GM13977 (cell line): ENCODE data around the gene PGBD5.

ENCODE experiments used
- DNase-seq: peaks from one replicate; pipeline ENCODE4 v3.0.0; 2012; ENCODE audit warnings: low spot score
- in situ Hi-C: fragments of 300-500 bp; cut with MboI; formaldehyde crosslinking; loops from one replicate; pipeline ENCODE4 v1.12.0; 2022; ENCODE audit warnings: low sequenced_read_pairs, low pct_unique_long_range_greater_than_20kb, mixed read lengths, inconsistent platforms; ENCODE audit not compliant: unreplicated experiment
- TF ChIP-seq, protein P1 (sequence below): IDR thresholded peaks from 2 replicates; pipeline ENCODE4 v1.5.1; 2012; ENCODE audit warnings: mild to moderate bottlenecking, control low read depth; ENCODE audit not compliant: insufficient read depth; ENCODE audit errors: extremely low read depth, missing control alignments

PGBD5 gene

DNA sequence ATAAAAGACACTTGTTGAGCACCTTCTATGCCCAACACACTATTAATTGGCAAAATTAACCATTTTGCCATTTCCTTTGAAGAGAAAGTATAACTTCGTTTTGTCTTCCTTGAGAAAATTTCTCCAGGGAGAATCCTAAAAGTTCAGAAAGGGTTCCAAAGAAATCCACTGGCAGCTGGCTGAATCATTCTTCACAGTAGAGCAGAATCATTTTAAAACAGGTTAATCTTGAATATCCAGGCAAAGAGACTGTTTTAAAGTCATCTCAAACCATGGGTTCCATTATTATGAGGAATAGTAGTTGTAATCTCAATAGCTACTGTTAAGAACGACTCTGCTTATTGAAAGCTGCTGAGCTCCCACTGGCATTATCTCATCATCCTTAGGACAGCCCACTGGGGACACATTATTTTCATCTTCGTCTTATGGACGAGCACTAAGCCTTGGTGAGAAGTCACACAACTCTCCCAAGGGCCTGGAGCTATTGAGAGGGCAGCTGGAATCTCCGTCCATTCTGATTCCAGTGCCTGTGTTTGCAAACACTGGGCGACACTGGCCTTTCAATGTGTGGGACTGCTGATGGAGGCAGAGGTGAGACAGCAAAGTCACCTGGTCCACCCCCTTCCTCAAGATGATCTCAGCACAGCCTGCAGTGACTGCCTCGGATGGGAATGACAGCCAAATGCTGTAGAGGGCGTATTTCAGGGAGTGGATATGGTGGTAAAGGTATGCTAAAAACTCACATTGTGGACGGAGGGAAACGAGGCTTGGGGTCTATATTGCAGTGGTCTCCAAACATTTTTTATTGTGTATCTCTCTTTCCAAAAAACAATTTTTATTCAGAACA is 15.3 kb upstream of the PGBD5 start:
- in situ Hi-C loops: no loop called here
- TF ChIP-seq, protein P1, sequence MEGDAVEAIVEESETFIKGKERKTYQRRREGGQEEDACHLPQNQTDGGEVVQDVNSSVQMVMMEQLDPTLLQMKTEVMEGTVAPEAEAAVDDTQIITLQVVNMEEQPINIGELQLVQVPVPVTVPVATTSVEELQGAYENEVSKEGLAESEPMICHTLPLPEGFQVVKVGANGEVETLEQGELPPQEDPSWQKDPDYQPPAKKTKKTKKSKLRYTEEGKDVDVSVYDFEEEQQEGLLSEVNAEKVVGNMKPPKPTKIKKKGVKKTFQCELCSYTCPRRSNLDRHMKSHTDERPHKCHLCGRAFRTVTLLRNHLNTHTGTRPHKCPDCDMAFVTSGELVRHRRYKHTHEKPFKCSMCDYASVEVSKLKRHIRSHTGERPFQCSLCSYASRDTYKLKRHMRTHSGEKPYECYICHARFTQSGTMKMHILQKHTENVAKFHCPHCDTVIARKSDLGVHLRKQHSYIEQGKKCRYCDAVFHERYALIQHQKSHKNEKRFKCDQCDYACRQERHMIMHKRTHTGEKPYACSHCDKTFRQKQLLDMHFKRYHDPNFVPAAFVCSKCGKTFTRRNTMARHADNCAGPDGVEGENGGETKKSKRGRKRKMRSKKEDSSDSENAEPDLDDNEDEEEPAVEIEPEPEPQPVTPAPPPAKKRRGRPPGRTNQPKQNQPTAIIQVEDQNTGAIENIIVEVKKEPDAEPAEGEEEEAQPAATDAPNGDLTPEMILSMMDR: no peak

DNA sequence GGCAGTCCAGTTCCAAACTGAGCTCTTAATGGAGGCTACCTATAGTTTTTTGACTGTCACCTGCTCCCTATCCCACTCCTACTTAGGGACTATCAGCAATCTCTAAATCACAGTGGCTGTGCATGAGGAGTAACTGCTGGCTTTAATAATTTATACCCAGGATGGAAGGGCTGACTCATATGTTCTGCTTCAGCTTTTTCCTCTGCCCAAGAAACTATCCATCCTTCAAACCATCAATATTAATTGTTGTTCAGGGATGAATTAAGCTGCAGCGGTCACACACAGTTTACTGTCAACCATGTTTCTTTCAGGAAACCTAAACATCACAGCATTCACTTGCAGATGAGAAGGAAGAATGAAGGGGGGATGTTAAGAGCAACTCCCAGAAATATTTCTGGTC is 9.0 kb upstream of the PGBD5 start:
- no peak for DNase-seq
- in situ Hi-C loops: no loop called here
- TF ChIP-seq, protein P1: no peak

More for the DNA sequence above, 15.3 kb upstream of the PGBD5 start:
- no peak for DNase-seq

DNA sequence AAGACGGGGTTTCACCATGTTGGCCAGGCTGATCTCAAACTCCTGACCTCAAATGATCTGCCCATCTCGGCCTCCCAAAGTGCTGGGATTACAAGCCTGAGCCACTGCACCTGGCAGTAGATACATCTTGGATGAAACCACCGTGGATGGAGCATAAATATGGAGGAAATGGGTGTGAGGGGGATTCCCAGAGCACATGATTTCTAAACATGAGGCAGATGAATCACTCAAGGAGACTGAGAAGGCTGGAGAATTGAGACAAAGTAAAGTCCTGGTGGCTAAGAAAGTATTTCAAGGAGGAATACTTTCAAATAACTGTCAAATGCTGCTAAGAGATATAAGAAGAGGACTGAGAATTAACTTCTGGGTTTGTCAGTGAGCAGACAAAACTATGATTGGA is 5.4 kb upstream of the PGBD5 start:
- DNase-seq: no peak
- TF ChIP-seq, protein P1: no peak
- in situ Hi-C loops: no loop called here

DNA sequence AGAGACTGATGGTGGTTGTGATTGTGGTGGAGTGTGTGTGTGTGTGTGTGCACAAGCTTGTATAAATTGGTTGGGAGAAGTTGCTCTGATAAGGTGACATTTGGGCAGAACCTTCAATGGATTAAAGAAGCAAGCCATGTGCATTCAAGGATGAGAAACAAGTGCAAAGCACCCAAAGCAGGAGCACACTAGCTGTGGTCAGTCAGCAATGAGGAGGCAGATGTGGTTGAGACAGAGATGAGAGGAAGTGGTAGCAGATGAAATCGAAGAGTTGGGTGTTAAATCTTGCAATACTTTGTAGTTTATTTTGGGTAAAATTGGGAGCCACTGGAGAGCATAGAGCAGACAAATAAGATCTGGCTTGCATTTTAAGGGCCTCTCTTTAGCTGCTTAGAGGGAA is 4.4 kb upstream of the PGBD5 start:
- no peak for DNase-seq
- TF ChIP-seq, protein P1: no peak
- in situ Hi-C loops: no loop called here

DNA sequence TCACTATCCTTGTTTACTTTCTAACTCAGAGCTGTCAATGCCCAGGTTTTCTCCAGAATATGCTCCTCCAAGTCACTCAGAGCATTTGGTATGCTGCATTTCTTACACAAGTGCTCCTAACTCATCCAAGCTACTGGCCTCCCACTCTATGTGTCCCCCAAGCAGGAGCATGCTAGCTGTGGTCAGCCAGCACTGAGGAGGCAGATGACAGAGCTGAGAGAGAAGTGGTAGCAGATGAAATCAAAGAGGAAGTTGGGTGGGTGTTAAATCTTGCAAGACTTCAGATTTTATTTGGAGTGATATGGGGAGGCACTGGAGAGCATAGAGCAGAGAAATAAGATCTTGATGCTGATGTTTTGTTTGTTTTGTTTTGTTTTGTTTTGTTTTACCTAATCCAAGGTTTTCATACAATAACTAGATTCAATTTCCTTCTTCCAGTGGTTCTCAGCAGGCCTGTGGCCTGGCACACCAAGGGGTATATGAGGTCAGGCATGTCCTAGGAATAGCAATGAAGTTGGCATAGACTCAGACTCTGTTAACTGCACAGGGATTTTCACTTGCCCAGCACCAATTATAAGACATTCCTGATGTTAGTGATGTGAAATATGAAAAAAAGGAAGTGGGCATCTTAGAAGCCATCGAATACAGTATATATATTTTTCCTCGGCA is 3.1 kb upstream of the PGBD5 start:
- no peak for DNase-seq
- TF ChIP-seq, protein P1: no peak
- in situ Hi-C loops: no loop called here

DNA sequence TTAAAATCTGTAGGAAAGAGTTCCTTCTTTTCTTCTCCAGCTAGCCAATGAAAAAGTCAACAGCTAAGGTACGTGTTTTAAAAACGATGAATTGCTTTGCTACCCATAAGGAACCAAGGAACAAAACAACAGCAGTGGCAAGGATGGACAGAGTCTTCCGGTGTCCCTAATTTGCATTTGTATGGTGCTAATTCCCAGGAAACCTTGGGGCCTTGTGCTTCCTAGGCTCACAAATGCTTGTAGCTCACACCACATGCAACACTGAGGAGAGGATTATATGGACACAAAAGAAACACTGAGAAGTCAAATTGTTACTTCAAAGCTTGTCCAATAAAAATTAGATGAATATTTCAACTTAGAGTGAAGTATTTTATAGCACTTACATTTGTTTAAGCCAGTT is 1.8 kb upstream of the PGBD5 start:
- DNase-seq: no peak
- in situ Hi-C loops: no loop called here
- TF ChIP-seq, protein P1: no peak
